Raji (cell line): ENCODE measurements around the gene RHOU.

Experiments
- POLR2A ChIP-seq: IDR thresholded peaks from 2 replicates; pipeline ENCODE4 v1.6.1; 2011; ENCODE audit warnings: low read depth, low read length, control low read depth; ENCODE audit not compliant: insufficient read depth

The RHOU gene

DNA sequence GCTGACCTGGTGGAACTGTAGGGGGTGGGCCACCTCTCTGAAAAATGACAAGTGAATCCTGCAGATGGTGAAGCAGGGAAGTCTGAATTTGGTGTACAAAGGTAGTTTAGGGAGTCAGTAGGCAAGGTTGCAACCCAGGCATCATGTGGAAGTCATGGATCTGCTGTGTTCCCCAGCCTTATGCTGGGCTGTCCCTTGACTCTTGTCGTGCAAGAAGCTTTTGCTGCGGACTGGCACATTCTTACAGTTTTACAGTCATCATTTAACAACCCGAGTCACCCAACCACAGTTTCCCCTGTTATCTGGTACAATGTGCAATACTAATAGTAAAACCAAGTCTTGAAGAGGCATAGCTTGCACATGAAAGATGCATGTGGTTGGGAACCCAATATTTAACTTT is 13.2 kb downstream of the RHOU start:
- no peak for TF ChIP-seq POLR2A

DNA sequence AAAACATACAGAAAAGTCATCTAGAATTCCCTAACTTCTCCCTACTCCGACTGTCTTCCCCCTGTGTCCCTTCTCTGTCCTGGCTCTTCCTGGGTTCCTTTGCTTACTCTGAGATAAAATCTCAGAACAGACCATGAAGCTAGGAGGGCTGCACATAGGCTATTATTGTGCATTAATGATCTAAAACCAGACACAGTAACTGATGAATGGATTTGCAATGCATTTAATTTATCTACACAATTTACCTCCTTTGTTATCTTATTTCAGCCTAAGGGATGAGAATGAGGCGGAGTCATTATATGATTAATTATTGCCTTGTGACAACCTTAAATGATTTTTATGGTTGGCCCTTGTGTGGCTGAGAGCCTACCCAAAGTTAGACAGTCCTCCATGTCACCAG is 14.5 kb downstream of the RHOU start:
- no peak for TF ChIP-seq POLR2A

DNA sequence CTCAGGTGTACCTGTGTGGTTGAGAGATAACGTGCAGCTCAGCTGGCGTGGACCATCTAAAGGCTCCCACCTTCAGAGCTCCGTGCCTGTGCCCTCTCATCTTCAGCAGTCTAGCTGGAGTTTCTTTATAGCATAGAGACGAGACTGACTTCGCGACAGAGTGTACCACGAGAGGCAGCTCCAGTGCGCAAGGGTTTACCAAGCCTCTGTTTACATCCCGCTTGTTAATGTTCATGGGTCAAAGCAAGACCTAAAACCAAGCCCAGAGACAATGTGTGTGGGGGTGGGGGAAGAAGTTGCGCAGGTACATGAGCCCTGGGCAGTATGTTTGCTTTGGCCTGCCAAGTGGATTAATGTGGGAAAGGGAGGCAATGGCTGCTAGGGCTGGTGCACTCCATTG is 15.6 kb downstream of the RHOU start:
- no peak for TF ChIP-seq POLR2A

DNA sequence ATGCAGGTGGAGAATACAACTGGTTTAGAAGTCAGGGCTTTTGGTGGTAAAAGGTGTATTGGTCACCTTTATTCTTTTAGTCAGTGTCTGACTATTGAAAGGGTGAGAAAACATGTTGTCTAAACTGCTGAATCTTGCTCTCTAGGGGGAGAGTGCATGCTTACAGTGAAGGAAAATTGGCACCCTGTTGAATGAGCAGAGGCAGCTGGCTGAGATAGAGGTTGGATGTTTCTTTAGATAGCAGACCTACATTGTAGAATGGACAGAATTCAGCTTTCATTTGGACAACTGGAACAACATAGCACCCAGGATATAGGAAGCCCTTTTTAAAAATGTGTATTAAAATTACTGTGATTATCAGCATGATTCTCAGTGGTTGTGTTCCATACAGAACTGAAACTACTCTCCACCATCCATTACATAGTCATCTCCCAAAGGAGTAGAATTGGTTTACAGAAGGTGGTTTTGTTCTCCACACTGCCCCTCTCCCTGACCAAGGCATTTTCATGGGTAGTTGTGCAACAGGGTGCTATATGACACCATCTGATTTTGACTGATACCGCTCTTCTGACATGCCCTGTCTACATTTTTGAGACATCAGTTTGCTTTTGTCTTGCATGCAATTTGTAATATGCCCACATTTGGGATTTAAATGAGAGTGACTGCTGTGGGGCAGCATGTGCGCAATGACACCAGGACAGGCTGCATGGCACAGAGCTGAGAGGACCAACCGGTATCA is 16.2 kb downstream of the RHOU start:
- TF ChIP-seq POLR2A: no peak

DNA sequence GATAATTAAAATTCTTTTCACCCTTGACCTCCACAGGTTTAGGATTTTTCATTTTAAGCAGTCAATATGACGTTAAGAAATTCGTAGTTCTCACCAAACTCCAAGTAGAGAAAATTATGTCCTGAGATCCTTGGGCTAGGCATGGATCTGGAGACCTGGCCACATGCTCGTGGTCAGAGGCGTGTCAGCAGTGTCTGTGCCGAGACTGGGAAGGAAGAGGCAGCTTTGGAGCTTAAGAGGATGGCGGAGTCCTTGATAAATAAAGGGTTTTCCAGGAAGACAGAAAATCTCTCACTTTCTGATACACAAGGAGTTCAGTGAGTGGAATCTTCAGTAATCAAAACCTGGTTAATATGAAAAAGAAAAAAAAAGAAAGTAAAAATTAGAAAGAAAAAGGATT is 17.0 kb downstream of the RHOU start:
- TF ChIP-seq POLR2A: no peak

DNA sequence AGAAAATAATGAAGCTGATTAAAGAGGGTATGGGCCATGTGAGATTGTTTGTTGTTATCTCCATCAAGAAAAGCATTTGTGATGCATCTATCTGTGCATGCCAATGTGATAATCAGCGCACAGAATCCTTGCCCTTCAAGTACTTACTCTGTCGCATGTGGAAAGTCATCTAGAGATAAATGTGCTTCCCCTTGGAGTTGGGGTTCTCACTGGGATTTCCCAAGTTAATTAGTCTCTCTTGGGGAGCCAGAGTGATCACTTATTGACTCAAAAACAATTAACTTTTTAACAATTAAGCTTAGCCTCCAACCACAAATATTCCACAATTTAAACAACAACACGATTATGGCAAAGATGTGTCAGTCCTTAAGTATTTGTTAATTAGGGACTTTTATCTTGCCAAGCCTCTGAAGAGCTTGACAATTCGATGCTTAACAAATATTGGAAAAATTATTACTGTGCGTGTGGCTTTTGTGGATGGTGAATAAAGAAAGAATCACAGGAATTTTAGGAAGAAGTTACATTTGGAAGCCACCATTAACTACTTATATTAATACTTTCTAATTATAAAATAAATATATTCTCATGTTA is 17.5 kb downstream of the RHOU start:
- TF ChIP-seq POLR2A: no peak

DNA sequence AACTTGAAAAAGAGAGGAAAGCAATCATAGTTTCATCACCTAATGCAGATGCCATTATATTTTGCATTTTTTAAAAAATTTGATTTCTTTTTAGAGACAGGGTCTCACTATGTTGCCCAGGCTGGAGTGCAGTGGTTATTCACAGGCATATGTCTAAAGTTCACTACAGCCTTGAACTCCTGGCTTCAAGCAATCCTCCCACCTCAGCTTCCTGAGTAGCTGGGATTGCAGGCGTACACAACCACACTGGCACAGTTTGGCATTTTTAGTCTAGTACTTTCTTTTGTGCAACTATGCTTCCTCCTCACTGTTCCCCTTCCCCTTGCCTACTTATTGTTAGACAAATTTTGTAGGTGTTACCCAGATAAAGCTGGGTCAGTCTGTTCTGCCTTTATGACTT is 18.0 kb downstream of the RHOU start:
- TF ChIP-seq POLR2A: no peak

DNA sequence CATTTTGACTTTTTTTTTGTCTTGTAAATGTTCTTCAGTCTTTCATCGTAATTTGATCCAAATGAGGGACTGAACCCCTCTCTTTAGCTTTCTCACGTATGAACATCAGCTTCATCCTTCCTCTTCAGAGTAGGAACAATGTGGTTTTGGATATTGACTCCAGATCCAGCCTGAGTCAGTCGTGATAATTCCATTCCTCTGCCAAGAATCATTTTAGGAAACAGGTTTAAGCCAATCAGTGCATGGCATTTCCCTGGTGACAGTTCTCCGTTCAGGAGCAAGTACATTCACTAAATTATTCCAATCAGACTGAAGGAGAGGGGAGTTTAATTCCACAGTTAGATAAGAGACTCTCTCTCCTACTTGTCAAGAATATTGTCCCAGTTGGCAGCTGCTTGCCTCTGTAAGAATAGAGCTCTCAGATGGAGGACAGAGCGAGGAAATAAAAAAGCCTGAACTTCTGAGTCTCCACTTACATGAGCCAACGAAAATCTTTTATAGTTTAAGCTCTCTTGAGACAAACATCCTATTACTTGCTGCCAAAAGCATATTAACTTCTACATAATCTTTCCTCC is 18.6 kb downstream of the RHOU start:
- no peak for TF ChIP-seq POLR2A

DNA sequence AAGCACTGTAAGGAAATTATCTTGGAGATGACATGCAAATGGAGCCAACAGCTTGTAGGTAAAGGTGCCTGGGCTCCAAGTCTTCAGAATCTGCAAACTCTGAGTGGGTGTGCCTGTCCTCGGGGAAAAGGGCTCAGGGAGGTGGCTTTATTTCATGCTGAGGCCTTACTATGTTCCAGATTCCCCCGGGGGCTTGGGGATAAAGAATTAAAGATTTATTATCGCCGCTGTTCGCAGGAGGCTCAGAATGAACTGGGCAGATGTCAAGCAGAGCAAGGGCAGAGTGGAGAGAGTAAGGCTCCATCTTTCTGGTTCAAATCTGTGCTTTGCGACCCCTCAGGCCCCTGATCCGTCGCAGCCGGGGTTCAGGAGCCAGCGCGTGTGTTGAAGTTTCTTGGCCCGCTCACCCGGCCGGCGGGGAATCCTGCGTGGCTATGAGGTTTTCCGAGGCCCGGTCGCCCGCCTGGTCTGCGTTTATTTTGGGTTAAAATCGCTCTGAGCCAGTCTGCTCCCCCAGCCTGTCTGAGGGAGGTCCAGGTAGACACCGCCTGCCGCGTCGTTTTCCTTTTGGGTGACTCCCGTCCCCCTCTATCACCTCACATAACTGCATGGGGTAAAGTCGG is 19.5 kb downstream of the RHOU start:
- TF ChIP-seq POLR2A: no peak

DNA sequence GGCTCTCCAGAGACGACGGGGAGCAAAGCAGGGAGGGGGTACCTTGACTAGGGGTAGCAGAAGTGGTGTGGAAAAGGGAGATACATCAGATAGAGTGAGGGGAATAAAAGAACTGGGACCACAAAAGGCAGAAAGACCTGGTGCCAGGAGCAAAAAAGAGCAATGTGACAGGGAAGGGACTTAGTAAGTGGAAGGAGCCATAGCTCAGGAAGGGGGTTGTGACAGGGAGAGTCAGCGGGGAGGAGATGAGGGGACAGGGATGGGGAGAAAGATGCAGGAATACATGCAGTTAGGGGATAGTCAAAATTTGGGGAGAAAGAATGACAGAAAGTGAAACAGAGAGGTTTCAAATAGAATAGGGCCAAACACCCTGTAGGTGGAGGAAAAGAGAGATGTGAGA is 20.5 kb downstream of the RHOU start:
- no peak for TF ChIP-seq POLR2A

DNA sequence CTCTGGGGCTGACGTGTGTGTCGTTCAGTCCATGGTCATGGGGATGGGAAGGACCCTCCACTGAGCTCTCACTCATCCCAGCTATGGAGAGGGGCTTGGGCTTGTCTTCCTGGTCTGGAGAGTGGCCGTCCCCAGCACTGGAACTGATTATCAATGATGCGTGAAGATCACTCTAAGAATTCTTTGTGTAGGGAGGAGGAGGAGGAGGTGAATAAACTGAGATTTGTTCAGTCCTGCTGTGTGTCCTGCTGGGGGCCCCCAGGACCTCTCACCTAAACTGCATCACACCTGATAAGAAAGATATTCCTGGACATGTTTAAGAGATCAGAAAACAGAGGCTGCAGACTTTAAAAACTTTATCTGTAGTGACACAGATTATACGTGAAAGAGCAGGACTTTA is 21.2 kb downstream of the RHOU start:
- TF ChIP-seq POLR2A: no peak

DNA sequence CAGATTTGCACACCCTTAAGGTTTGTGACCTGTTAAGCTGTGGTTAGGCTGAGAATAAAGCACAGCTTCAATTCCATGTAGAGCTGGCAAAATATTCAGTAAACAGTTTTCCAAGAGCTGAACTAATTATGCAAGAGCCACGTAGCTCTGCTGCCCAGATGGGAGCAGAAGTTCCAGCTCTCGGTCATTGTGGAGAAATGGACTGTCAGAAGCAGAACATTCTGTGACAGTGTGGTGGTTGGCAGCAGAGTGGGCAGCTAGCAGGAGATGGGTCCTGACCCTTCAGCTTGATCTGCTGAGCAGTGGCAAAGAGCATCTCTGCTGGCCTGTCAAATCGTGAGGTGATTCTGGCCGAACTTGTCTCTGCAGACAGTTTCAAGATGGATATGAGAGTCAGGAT is 23.2 kb downstream of the RHOU start:
- no peak for TF ChIP-seq POLR2A

DNA sequence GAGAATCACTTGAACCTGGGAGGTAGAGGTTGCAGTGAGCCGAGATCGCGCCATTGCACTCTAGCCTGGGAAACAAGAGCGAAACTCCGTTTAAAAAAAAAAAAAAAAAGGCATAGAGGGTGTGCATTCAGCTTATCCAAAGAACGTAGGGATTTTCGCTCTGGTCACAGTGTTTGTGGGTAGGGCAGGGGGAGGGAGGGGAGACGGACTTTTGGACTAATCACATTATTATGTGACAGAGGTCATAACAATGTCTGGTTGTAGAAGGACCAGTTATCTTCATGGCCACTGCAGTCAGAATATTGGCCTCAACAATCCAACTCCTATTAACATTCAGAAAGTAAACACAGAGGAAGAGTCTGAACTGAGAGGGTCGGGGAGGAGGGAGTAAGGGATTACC is 25.7 kb downstream of the RHOU start:
- TF ChIP-seq POLR2A: no peak

DNA sequence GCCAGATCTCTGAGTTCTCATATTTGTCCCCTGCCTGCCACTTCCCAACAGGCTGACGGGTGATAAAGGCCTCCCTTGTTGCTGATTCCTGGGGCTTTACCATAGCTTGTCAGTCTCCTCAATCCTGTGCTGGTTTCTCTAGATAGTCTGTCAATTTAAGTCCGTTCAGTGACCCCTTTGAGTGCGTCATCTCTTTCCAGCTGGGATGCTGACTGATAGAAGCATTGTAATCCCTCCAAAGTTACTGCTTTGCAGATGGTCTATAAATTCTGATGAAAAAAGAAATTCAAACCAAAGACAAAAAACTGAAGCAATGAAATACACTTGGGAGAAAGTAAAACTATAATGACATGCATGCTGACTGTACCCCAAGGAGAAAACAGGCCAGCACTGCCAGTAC is 28.3 kb downstream of the RHOU start:
- no peak for TF ChIP-seq POLR2A

DNA sequence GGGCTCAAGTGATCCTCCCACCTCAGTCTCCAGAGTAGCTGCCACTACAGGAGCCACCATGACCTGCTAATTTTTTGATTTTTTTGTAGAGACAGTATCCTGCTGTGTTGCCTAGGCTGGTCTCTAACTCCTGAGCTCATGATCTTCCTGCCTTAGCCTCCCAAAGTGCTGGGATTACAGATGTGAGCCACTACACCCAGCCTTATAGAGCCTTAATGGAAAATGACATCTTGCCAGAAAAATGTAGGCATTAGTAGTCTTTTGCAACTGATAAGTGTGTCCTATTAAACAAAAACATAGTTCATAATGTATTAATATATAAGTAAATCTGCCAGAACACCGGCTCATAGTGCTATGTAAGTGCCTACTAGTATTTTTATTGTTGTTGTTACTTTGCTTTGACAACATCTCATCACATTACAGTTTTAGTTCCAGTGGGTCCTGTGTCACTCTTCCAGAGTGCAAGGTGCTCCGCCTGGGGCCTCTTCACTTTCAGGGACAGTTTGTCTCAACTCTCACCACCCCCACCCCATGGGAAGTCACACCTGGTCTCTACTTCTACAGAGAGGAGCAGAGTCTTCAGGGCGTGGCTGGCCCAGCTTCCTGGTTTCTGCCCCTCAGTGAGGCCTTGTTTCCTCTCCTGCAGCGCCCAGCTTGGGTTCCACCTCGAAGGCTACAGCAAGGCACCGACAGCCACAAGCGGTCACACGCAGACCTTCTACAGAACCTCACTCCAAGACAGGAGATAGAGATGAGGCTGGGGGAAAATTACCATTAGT is 30.1 kb downstream of the RHOU start:
- TF ChIP-seq POLR2A: no peak

DNA sequence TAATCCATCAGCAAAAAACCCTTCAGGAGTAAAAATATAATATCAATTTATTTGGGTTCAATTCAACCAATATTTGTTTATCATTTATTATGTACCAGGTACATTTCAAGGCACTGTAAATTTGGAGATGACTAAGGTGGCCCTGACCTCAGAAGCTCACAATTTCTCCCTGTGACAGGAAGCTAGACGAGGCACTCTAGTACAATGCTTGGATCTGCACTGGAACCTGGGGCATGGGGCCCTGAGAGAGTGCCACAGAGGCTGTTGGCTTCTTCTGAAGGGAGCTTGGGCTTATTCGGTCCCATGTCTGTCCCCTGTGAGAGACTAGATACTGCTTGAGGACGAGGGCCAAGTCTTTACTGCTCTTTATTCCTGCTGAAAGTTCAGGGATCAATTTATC is 31.5 kb downstream of the RHOU start:
- no peak for TF ChIP-seq POLR2A

DNA sequence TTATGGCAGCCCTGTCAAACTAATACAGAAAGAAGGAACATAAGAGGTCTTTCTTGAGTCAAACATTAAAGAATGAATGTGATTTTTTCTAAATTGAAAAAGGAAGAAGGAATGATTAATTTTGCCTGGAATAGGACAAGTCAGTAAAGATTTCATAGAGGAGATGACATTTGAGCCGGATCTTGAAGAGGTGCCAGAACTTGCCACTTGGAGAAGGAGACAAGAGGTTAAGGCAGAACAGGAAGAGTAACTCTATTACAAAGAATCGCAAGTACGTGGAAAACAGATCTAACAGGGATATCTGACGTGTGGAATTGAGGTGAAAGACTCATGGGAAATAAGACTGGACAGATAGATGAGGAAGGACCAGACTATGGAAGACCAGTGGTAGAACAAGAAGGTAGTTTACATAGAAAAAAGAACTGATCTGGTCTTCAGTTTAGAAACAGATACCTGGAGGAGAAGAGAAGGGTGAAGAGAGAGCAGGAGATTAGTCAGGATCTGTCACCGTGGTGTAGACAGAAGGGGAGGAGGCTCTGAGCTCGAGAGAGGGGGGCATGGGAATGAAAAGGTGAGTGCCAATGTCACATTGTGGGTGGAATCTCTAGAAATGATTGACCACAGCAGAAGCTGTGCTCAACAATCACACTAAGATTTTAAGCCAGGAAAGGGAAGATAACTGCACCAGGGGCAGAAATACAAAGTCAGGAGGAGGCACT is 32.5 kb downstream of the RHOU start:
- TF ChIP-seq POLR2A: no peak
